Astrocyte of the cerebellum (primary cell): ENCODE results near the gene PRPF4.
"Not testable (repeated sequence)": the region's sequence is repeated elsewhere in the genome, so short reads cannot be mapped to it uniquely, and the experiment has no call there.

ENCODE experiments used
- DNase-seq: peaks from one replicate; pipeline ENCODE4 v3.0.0-alpha.2; 2011; ENCODE audit warnings: low read depth
- H3K4me3 ChIP-seq: 2 replicates; pipeline ENCODE4 v1.5.1; 2011; ENCODE audit warnings: mild to moderate bottlenecking, low read depth, low read length, moderate library complexity
- in situ Hi-C: cut with HindIII; loops from 2 replicates; pipeline ENCODE4 v1.10.0; 2017; ENCODE audit warnings: low sequenced_read_pairs
- TF ChIP-seq, protein P1 (sequence below): IDR thresholded peaks from 2 replicates; pipeline ENCODE4 v1.5.1; 2012; ENCODE audit warnings: low read length, low read depth, moderate library complexity, mild to moderate bottlenecking; ENCODE audit errors: missing control alignments

PRPF4 gene

DNA sequence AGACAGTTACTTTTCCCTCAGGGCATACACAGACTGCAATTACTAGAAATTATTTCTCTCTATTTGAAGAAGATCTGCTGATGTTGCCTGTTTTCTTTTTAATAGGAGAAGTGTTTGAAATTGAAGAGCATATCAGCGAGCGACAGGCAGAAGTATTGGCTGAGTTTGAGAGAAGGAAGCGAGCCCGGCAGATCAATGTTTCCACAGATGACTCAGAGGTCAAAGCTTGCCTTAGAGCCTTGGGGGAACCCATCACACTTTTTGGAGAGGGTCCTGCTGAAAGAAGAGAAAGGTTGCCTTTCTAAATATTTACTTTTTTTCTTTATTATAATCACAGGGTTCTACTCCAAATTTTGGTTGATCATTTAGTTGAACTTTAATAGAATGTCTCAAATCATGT lies 3.4 kb downstream of the PRPF4 start:
- in situ Hi-C loops = loop anchor here (25.0 kb wide), 1 partner anchor 383 kb away; no protein-coding TSS in a partner anchor
- H3K4me3 ChIP-seq = no peak overlapping the region
- DNase-seq = no peak
- TF ChIP-seq, protein P1, sequence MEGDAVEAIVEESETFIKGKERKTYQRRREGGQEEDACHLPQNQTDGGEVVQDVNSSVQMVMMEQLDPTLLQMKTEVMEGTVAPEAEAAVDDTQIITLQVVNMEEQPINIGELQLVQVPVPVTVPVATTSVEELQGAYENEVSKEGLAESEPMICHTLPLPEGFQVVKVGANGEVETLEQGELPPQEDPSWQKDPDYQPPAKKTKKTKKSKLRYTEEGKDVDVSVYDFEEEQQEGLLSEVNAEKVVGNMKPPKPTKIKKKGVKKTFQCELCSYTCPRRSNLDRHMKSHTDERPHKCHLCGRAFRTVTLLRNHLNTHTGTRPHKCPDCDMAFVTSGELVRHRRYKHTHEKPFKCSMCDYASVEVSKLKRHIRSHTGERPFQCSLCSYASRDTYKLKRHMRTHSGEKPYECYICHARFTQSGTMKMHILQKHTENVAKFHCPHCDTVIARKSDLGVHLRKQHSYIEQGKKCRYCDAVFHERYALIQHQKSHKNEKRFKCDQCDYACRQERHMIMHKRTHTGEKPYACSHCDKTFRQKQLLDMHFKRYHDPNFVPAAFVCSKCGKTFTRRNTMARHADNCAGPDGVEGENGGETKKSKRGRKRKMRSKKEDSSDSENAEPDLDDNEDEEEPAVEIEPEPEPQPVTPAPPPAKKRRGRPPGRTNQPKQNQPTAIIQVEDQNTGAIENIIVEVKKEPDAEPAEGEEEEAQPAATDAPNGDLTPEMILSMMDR = no peak

DNA sequence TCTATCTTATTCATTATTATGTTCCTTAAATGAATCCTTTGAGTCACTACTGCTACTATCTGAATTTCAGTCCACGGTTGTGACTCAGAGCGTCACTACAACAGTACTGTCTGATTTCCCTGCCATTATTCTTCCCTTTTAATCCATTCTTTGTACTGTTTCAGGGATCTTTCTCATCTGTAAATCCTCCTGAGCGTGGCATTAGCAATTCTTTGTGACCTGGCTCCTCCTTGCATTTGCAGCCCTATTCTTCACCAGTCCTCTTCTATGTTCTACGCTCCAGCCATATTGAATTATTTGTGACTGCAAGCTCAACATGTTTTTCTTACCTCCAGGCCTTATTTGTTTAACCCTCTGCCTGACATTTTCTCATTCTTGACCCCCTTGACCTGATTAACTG lies 5.9 kb downstream of the PRPF4 start:
- TF ChIP-seq, protein P1 = no peak
- no peak for DNase-seq
- H3K4me3 ChIP-seq = no peak overlapping the region
- in situ Hi-C loops = loop anchor here (25.0 kb wide), 1 partner anchor 381 kb away; no protein-coding TSS in a partner anchor

DNA sequence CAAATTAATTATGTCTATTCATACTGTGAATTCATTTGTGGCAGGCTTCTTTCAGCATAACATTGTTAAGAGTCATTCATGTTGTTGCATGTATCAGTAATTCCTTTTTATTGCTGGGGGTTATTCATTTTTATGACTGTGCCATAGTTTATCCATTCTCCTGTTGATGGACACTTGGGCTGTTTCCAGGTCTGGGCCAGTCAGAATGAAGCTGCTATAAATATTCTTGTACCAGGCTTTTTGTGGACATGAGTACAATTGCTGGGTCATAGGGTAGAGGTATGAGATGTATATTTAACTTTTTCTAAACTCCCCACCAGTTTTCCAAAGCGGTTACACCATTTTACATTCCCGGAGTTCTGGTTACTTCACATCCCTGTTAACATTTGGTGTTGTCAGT lies 13.6 kb downstream of the PRPF4 start:
- TF ChIP-seq, protein P1 = no peak
- in situ Hi-C loops = loop anchor here (25.0 kb wide), 1 partner anchor 373 kb away; no protein-coding TSS in a partner anchor
- no peak for DNase-seq
- no peak overlapping the region for H3K4me3 ChIP-seq

DNA sequence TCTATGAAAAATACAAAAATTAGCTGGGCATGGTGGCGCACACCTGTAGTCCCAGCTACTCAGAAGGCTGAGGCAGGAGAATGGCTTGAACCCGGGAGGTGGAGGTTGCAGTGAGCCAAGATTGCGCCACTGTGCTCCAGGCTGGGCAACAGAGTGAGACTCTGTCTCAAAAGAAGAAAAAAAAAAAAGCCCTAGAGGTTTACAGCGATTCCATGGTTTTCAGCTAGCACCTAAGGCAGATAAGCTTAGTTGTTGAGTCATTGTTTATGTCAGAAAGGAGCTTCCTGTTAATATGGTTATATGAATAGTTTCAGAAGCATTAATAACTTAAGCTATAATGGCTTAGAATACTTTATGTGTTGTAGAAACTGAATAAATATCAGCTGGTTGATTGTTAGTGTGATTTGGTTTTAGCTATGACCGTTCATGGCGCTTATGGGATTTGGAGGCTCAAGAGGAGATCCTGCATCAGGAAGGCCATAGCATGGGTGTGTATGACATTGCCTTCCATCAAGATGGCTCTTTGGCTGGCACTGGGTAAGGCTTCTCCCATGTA lies 14.7 kb downstream of the PRPF4 start:
- TF ChIP-seq, protein P1 = no peak
- in situ Hi-C loops = loop anchor here (25.0 kb wide), 1 partner anchor 372 kb away; no protein-coding TSS in a partner anchor
- no peak for DNase-seq
- no peak overlapping the region for H3K4me3 ChIP-seq

DNA sequence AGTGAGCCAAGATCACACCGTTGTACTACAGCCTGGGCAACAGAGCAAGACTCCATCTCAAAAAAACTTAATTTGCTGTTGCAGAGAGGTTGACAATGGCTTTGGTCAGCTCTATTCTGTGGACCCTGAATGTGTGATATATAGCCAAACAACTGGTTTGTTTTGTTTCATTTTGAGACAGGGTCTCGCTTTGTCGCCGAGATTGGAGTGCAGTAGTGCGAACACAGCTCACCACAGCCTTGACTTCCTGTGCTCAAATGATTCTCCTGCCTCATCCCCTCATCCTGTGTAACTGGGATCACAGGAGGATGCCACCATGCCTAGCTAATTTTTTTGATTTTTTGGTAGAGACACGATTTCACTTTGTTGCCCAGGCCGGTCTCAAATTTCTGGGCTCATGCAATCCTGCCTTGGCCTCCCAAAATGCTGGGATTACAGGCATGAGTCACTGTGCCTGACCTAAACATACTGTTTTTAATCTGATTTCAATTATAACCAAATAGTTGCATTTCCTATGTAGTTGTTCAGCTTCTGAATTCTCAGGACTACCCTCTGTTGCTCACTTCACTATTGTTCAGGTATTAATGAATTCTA lies 17.9 kb downstream of the PRPF4 start:
- H3K4me3 ChIP-seq = no peak overlapping the region
- TF ChIP-seq, protein P1 = no peak
- in situ Hi-C loops = loop anchor here (25.0 kb wide), 1 partner anchor 369 kb away; no protein-coding TSS in a partner anchor
- DNase-seq = no peak

DNA sequence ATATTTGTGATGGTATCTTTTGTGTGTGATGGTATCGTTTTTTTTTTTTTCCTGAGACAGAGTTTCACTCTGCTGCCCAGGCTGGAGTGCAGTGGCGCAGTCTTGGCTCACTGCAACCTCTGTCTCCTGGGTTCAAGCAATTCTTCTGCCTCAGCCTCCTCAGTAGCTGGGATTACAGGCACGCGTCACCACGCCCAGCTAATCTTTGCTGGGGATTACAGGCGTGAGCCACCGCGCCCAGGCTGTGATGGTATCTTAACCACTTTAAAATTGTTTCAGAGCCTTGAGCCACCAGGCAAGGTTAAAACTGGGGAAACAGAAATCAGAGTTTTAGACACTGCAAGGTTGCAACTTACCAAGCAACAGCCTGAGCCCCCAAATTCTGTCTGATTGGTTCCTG lies 20.8 kb downstream of the PRPF4 start:
- not testable (repeated sequence) for DNase-seq, H3K4me3 ChIP-seq
- in situ Hi-C loops = loop anchor here (25.0 kb wide), 1 partner anchor 366 kb away; no protein-coding TSS in a partner anchor

DNA sequence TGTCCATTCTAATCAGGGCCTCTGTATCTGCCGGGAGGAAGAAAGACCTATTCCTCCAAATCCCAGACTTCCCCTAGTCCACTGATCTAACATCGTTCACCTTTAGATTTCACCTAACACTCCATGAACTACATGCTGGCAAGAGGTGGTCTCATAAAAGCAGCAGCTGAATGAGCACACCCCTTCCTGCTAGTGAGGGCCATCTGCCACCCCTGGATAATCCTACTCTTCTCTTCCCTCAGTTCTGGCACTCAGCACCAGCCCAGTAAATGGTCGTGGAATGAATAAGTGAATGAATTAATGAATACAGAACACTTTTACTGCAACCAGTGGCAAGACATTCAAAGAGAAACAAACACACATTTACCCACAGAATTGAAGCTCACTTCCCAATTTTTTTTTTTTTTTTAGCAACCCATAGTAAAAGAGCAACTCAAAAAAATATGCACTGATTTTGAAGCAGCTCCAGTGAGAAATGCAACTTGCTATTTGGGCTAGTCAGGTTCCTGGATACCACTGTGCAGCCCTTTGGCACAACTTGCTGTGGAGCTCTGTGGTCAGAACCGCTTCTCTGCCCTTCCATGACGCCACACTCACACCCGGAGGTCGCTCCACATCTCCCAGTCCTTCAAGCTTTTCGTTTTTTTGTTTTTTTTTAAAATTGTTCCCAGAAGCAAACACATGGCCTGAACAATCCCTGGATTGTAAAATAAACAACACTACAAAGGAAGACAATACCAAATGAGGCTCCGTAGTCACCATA lies 21.5 kb downstream of the PRPF4 start:
- TF ChIP-seq, protein P1 = no peak
- no peak overlapping the region for H3K4me3 ChIP-seq
- in situ Hi-C loops = loop anchor here (25.0 kb wide), 1 partner anchor 365 kb away; no protein-coding TSS in a partner anchor
- no peak for DNase-seq
